Bronchial epithelial cell (primary cell): ENCODE data around the gene ARL14EP. TPM values are rescaled to one million over a fixed set of nuclear protein-coding genes. Genes with fewer than 3 reads are reported as not detected.
A peak's percentile ranks its signal among the peaks of the same experiment; 100 is the strongest.

ENCODE experiments used
- DNase-seq: peaks from one replicate; pipeline ENCODE4 v3.0.0-alpha.2; 2010; ENCODE audit warnings: low read depth
- FAIRE-seq: peaks from 2 replicates; lab custom pipeline; 2011; peaks lifted over from hg19 to GRCh38; lab: Jason Lieb, UNC
- H3K27me3 ChIP-seq: 2 replicates; pipeline ENCODE4 v1.5.1; 2011; ENCODE audit warnings: low read length; ENCODE audit not compliant: control insufficient read depth, insufficient read depth
- H3K36me3 ChIP-seq: 2 replicates; pipeline ENCODE4 v1.5.1; 2011; ENCODE audit warnings: low read length; ENCODE audit not compliant: control insufficient read depth, insufficient read depth
- H3K4me3 ChIP-seq: 2 replicates; pipeline ENCODE4 v1.5.1; 2011; ENCODE audit warnings: mild to moderate bottlenecking, low read depth, low read length, control low read depth
- CTCF ChIP-seq: IDR thresholded peaks from 2 replicates; pipeline ENCODE4 v1.5.1; 2011; ENCODE audit warnings: mild to moderate bottlenecking, moderate library complexity, low read length, control low read depth, inconsistent platforms; ENCODE audit not compliant: insufficient read depth, severe bottlenecking
- total RNA-seq: library from RNA; depleted of rRNA; stranded (reverse); fragments of >200 nt; gene quantifications from 2 replicates; pipeline ENCODE4 v1.2.1, GENCODE V29; 2014

Gene ARL14EP
- 19.2 and 29.2 TPM in 2 replicates for total RNA-seq

- peak within 1 kb of the TSS; percentile 69 for H3K4me3 ChIP-seq
- peak; percentile 83 for DNase-seq
- FAIRE-seq = peak; percentile 32
- no peak for TF ChIP-seq CTCF
- peaks cover 2% of the 10 kb centered on the region for H3K27me3 ChIP-seq
- no peaks in the 10 kb centered on the region for H3K36me3 ChIP-seq
Observed at GRCh38 chr11:30322826-30323710, at the start of gene ARL14EP. Gene ARL14EP (plus strand): TSS chr11:30323104. CDS start chr11:30330949, 7,845 bp downstream.

- Histone ChIP-seq H3K4me3 (no peak overlapping the region), H3K27me3 (no peaks in the 10 kb centered on the region), H3K36me3 (no peaks in the 10 kb centered on the region)
- TF ChIP-seq CTCF = no peak
- FAIRE-seq (no peak), DNase-seq (no peak)
Observed at GRCh38 chr11:30277176-30277575, 45.7 kb upstream of the ARL14EP start.

GRCh38 chr11:30279796-30280195, 43.1 kb upstream of the ARL14EP start:
- no peak overlapping the region for H3K4me3 ChIP-seq
- H3K36me3 ChIP-seq = no peaks in the 10 kb centered on the region
- TF ChIP-seq CTCF = no peak
- no peaks in the 10 kb centered on the region for H3K27me3 ChIP-seq
- FAIRE-seq (no peak), DNase-seq (no peak)

- FAIRE-seq (no peak), DNase-seq (no peak)
- H3K4me3 ChIP-seq = no peak overlapping the region
- TF ChIP-seq CTCF = no peak
- H3K36me3 ChIP-seq = no peaks in the 10 kb centered on the region
- H3K27me3 ChIP-seq = no peaks in the 10 kb centered on the region
Observed at GRCh38 chr11:30281476-30282288, 41.2 kb upstream of the ARL14EP start.

- Histone ChIP-seq H3K27me3 (no peaks in the 10 kb centered on the region), H3K4me3 (no peak overlapping the region), H3K36me3 (no peaks in the 10 kb centered on the region)
- FAIRE-seq (no peak), DNase-seq (no peak)
- no peak for TF ChIP-seq CTCF
Observed at GRCh38 chr11:30282289-30282631, 40.6 kb upstream of the ARL14EP start.
